HCT116 (cell line): ENCODE data around the gene PTX4. TPM values are rescaled to one million over a fixed set of nuclear protein-coding genes. Genes with fewer than 3 reads are reported as not detected.

Source experiments
- ATAC-seq: fragments of 200-7000 bp; cut with Tn5 transposase; 2 replicates; pipeline ENCODE4 v1.9.1; 2020; ENCODE audit warnings: mild to moderate bottlenecking, moderate library complexity
- BruUV-seq: library from RNA; stranded (reverse); fragments of 400-500 nt; replicated peaks from 2 replicates; lab custom pipeline; 2021; lab: Mats Ljungman, UMichigan
- CTCF ChIA-PET: fragments of 300-600 bp; sonication (Branson Sonifier 250); formaldehyde crosslinking; loops from one replicate; lab custom pipeline; 2021; ENCODE audit warnings: antibody characterized with exemption; lab: Charles Lee
- POLR2A ChIA-PET: fragments of 300-600, 350-600 bp; sonication (Branson Sonifier 250); formaldehyde crosslinking; loops from one replicate; lab custom pipeline; 2021; ENCODE audit warnings: antibody characterized with exemption; lab: Charles Lee
- RAD21 ChIA-PET, 2 experiments: fragments of 300-600 bp; sonication (Branson Sonifier 250); formaldehyde crosslinking; loops; one replicate each; lab custom pipeline; 2023; ENCODE audit warnings: low total read pairs in 2 of 2; ENCODE audit not compliant: uncharacterized antibody in 2 of 2, unreplicated experiment in 2 of 2, low non-redundant PET in 1 of 2; lab: Charles Lee
- DNase-seq: peaks from one replicate; pipeline ENCODE4 v3.0.0-alpha.2; 2010; ENCODE audit warnings: low read depth, low spot score
- H2AFZ ChIP-seq: fragments of 200-600 bp; shearing (Covaris generic), sonication (generic); 2 replicates; pipeline ENCODE4 v1.6.1; 2017; ENCODE audit warnings: low read depth, mixed run types, mixed read lengths, antibody characterized with exemption, low read length; ENCODE audit not compliant: poor library complexity, severe bottlenecking
- H3K27ac ChIP-seq: 2 replicates; pipeline ENCODE4 v1.5.1; 2012; ENCODE audit warnings: low read depth, low read length
- H3K27me3 ChIP-seq: fragments of 200-600 bp; sonication (generic); 2 replicates; pipeline ENCODE4 v1.6.1; 2016; ENCODE audit warnings: mixed run types, low read length, mixed read lengths; ENCODE audit not compliant: insufficient read depth
- H3K36me3 ChIP-seq, 2 experiments: fragments of 200-500 bp in 1 of 2; fragments of 200-600 bp in 1 of 2; sonication (Bioruptor generic) in 1 of 2; sonication (generic) in 1 of 2; 2 replicates each; pipeline versions ENCODE4 v1.5.1 to v1.6.1; 2014 to 2016; ENCODE audit warnings: low read length in 2 of 2, inconsistent platforms in 1 of 2, mixed read lengths in 1 of 2, mixed run types in 1 of 2; ENCODE audit not compliant: insufficient read depth in 2 of 2, control insufficient read depth in 1 of 2
- H3K4me1 ChIP-seq, 2 experiments: fragments of 200-600 bp in 1 of 2; sonication (generic) in 1 of 2; 2 replicates each; pipeline versions ENCODE4 v1.5.1 to v1.6.1; 2012 to 2017; ENCODE audit warnings: low read length in 2 of 2, inconsistent platforms in 1 of 2, mild to moderate bottlenecking in 1 of 2, mixed read lengths in 1 of 2, mixed run types in 1 of 2, moderate library complexity in 1 of 2; ENCODE audit not compliant: insufficient read depth in 2 of 2, control insufficient read depth in 1 of 2
- H3K4me2 ChIP-seq: fragments of 200-600 bp; sonication (generic); 2 replicates; pipeline ENCODE4 v1.6.1; 2017; ENCODE audit warnings: mixed run types, low read length, mixed read lengths
- H3K4me3 ChIP-seq, 2 experiments: fragments of 200-600 bp in 1 of 2; sonication (generic) in 1 of 2; replicated peaks in 1 of 2; 2 replicates each; pipeline ENCODE4 v1.5.1; 2011 to 2016; ENCODE audit warnings: low read length in 2 of 2, control low read depth in 1 of 2, low read depth in 1 of 2, mild to moderate bottlenecking in 1 of 2, mixed read lengths in 1 of 2, mixed run types in 1 of 2
- H3K79me2 ChIP-seq: fragments of 200-600 bp; sonication (generic); 2 replicates; pipeline ENCODE4 v1.6.1; 2017; ENCODE audit warnings: mild to moderate bottlenecking, mixed run types, low read length, moderate library complexity, mixed read lengths; ENCODE audit not compliant: insufficient read depth
- H3K9ac ChIP-seq: fragments of 200-600 bp; sonication (generic); 2 replicates; pipeline ENCODE4 v1.6.1; 2016; ENCODE audit warnings: low read length, mixed read lengths
- H3K9me2 ChIP-seq: fragments of 200-600 bp; sonication (generic), shearing (Covaris generic); 2 replicates; pipeline ENCODE4 v1.6.1; 2017; ENCODE audit warnings: mixed run types, mild to moderate bottlenecking, moderate library complexity; ENCODE audit not compliant: insufficient read depth
- H3K9me3 ChIP-seq, 2 experiments: fragments of 200-500 bp in 1 of 2; fragments of 200-600 bp in 1 of 2; sonication (Bioruptor generic) in 1 of 2; sonication (generic) in 1 of 2; 2 replicates each; pipeline ENCODE4 v1.6.1; 2014 to 2017; ENCODE audit warnings: low read length in 2 of 2, mixed read lengths in 2 of 2, inconsistent platforms in 1 of 2, low read depth in 1 of 2, mild to moderate bottlenecking in 1 of 2, mixed run types in 1 of 2, moderate library complexity in 1 of 2; ENCODE audit not compliant: control insufficient read depth in 1 of 2, insufficient read depth in 1 of 2
- H4K20me1 ChIP-seq: fragments of 200-600 bp; sonication (generic), shearing (Covaris generic); 2 replicates; pipeline ENCODE4 v1.6.1; 2017; ENCODE audit warnings: mixed run types, mild to moderate bottlenecking, moderate library complexity; ENCODE audit not compliant: insufficient read depth
- EGR1 ChIP-seq: IDR thresholded peaks from 2 replicates; pipeline ENCODE4 v1.6.1; 2012; ENCODE audit warnings: low read depth
- EZH2 ChIP-seq: fragments of 200-600 bp; sonication (generic); IDR thresholded peaks from 2 replicates; pipeline ENCODE4 v1.6.1; 2017; ENCODE audit warnings: antibody characterized with exemption, mixed run types
- EZH2phosphoT487 ChIP-seq: fragments of 200-600 bp; IDR thresholded peaks from 2 replicates; pipeline ENCODE4 v1.6.1; 2018; ENCODE audit warnings: antibody characterized with exemption, borderline replicate concordance
- JUND ChIP-seq: IDR thresholded peaks from 2 replicates; pipeline ENCODE4 v1.6.1; 2012
- POLR2AphosphoS5 ChIP-seq: IDR thresholded peaks from 2 replicates; pipeline ENCODE4 v1.6.1; 2011; ENCODE audit warnings: mild to moderate bottlenecking, low read depth, low read length, moderate library complexity
- RAD21 ChIP-seq: IDR thresholded peaks from 2 replicates; pipeline ENCODE4 v1.6.1; 2012; ENCODE audit warnings: low read depth, mild to moderate bottlenecking
- SIN3A ChIP-seq: IDR thresholded peaks from 2 replicates; pipeline ENCODE4 v1.6.1; 2012; ENCODE audit warnings: low read depth
- SP1 ChIP-seq: IDR thresholded peaks from 2 replicates; pipeline ENCODE4 v1.6.1; 2012; ENCODE audit warnings: low read depth
- SRF ChIP-seq: IDR thresholded peaks from 2 replicates; pipeline ENCODE4 v1.6.1; 2012; ENCODE audit warnings: low read depth
- ZBTB33 ChIP-seq: IDR thresholded peaks from 2 replicates; pipeline ENCODE4 v1.6.1; 2011; ENCODE audit warnings: mild to moderate bottlenecking, low read length, moderate library complexity; ENCODE audit not compliant: insufficient replicate concordance; ENCODE audit errors: extremely low read depth
- ZFX ChIP-seq: fragments of 450-650 bp; IDR thresholded peaks from 2 replicates; pipeline ENCODE4 v1.6.1; 2017
- ZNF274 ChIP-seq: fragments of 200-500 bp; sonication (Bioruptor generic); IDR thresholded peaks from 2 replicates; pipeline ENCODE4 v1.6.1; 2014; ENCODE audit warnings: mild to moderate bottlenecking, low read depth, low read length, inconsistent platforms
- intact Hi-C: fragments of 100-400 bp; cut with micrococcal nuclease; formaldehyde crosslinking; loops from 2 replicates; pipeline ENCODE4 v1.10.0; 2022
- total RNA-seq: library from RNA; stranded (reverse); gene quantifications from one replicate; pipeline ENCODE4 v1.2.1, GENCODE V29; 2021; ENCODE audit not compliant: unreplicated experiment

Gene PTX4
- total RNA-seq, 1 experiment from 2014 or later, result not detected

GRCh38 chr16:1460602-1461138 lies 28.1 kb downstream of the PTX4 start:
- Histone ChIP-seq H4K20me1 (no peaks in the 10 kb centered on the region), H3K9me2 (no peaks in the 10 kb centered on the region), H3K27ac (no peak overlapping the region), H3K4me3 (no peak overlapping the region), H3K79me2 (no peaks in the 10 kb centered on the region), H3K27me3 (no peaks in the 10 kb centered on the region), H3K4me2 (no peak overlapping the region), H2AFZ (no peak overlapping the region), H3K9ac (no peak overlapping the region), H3K4me1 (no peaks in the 10 kb centered on the region), H3K36me3 (no peaks in the 10 kb centered on the region; a peak in 1 of 4 replicates), H3K9me3 (no peaks in the 10 kb centered on the region)
- no TSS peak for BruUV-seq
- CTCF ChIA-PET, result no interaction called here
- POLR2A ChIA-PET, result no interaction called here
- ATAC-seq (no peak), DNase-seq (no peak)
- TF ChIP-seq EZH2, result no peak
- no peak for TF ChIP-seq SP1
- intact Hi-C loops, result no loop called here
- RAD21 ChIA-PET, result no interaction called here

GRCh38 chr16:1459967-1460366 lies 28.8 kb downstream of the PTX4 start:
- Histone ChIP-seq H4K20me1 (no peaks in the 10 kb centered on the region), H3K4me3 (no peak overlapping the region)
- RAD21 ChIA-PET, result no interaction called here
- TF ChIP-seq ZNF274 (no peak), JUND (no peak), ZBTB33 (no peak), POLR2AphosphoS5 (no peak), SRF (no peak), EZH2phosphoT487 (no peak), RAD21 (no peak), ZFX (no peak), SIN3A (no peak), EGR1 (no peak)
- TF ChIP-seq, all 23 proteins: peak for 0
- intact Hi-C loops, result no loop called here
- Histone ChIP-seq H3K79me2 (no peaks in the 10 kb centered on the region), H3K27me3 (no peaks in the 10 kb centered on the region), H3K4me2 (no peak overlapping the region), H2AFZ (no peak overlapping the region), H3K9me3 (no peaks in the 10 kb centered on the region), H3K36me3 (no peaks in the 10 kb centered on the region; a peak in 1 of 4 replicates), H3K9ac (no peak overlapping the region), H3K4me1 (no peaks in the 10 kb centered on the region), H3K9me2 (no peaks in the 10 kb centered on the region), H3K27ac (no peak overlapping the region)
- ChIA-PET CTCF (no interaction called here), POLR2A (no interaction called here)
- no TSS peak for BruUV-seq
- ATAC-seq, result no peak
- no peak for DNase-seq
